PC-9 (cell line): Measurements from ENCODE around the gene TMEM120B. TPM values are rescaled to one million over a fixed set of nuclear protein-coding genes. Genes with fewer than 3 reads are reported as not detected.
A peak's percentile ranks its signal among the peaks of the same experiment; 100 is the strongest.
"Not testable (repeated sequence)": the region's sequence is repeated elsewhere in the genome, so short reads cannot be mapped to it uniquely, and the experiment has no call there.

ENCODE experiments used
- BruUV-seq: library from RNA; stranded (reverse); fragments of 400-500 nt; replicated peaks from 2 replicates; lab custom pipeline; 2021; lab: Mats Ljungman, UMichigan
- CTCF ChIA-PET: fragments of 300-600 bp; sonication (Branson Sonifier 250); formaldehyde crosslinking; loops from one replicate; lab custom pipeline; 2022; ENCODE audit warnings: antibody characterized with exemption; lab: Charles Lee
- POLR2A ChIA-PET: fragments of 300-600 bp; sonication (Branson Sonifier 250); formaldehyde crosslinking; loops from one replicate; lab custom pipeline; 2022; ENCODE audit warnings: antibody characterized with exemption; ENCODE audit not compliant: unreplicated experiment; lab: Charles Lee
- DNase-seq, 2 experiments: peaks; one replicate each; pipeline versions ENCODE4 v3.0.0 to v3.0.0-alpha.2; 2015 to 2022; ENCODE audit warnings: mixed read lengths in 1 of 2
- H2AFZ ChIP-seq: fragments of 200-600 bp; sonication (generic); 2 replicates; pipeline ENCODE4 v1.8.1; 2017; ENCODE audit warnings: antibody characterized with exemption
- H3F3A ChIP-seq: fragments of 200-600 bp; sonication (generic); 2 replicates; pipeline ENCODE4 v1.8.1; 2017; ENCODE audit warnings: antibody characterized with exemption, mild to moderate bottlenecking, low read depth; ENCODE audit not compliant: insufficient read depth
- H3K27ac ChIP-seq: fragments of 200-600 bp; sonication (generic); 2 replicates; pipeline ENCODE4 v1.6.1; 2016; ENCODE audit warnings: mixed run types
- H3K27me3 ChIP-seq: fragments of 200-600 bp; sonication (generic); 2 replicates; pipeline ENCODE4 v1.6.1; 2016; ENCODE audit warnings: low read depth, mixed run types; ENCODE audit not compliant: insufficient read depth
- H3K36me3 ChIP-seq: fragments of 200-600 bp; sonication (generic); 2 replicates; pipeline ENCODE4 v1.6.1; 2016; ENCODE audit warnings: low read depth, mixed run types
- H3K4me1 ChIP-seq: fragments of 200-600 bp; sonication (generic); replicated peaks from 2 replicates; pipeline ENCODE4 v1.6.1; 2016; ENCODE audit warnings: mixed run types; ENCODE audit not compliant: insufficient read depth
- H3K4me2 ChIP-seq: fragments of 200-600 bp; sonication (generic); 2 replicates; pipeline ENCODE4 v1.6.1; 2017; ENCODE audit warnings: mixed run types
- H3K4me3 ChIP-seq: fragments of 200-600 bp; sonication (generic); 2 replicates; pipeline ENCODE4 v1.6.1; 2016; ENCODE audit warnings: mixed run types
- H3K79me2 ChIP-seq: fragments of 200-600 bp; sonication (generic); 2 replicates; pipeline ENCODE4 v1.6.1; 2017; ENCODE audit warnings: low read depth, mixed run types
- H3K9me2 ChIP-seq: fragments of 200-600 bp; sonication (generic); 2 replicates; pipeline ENCODE4 v1.8.1; 2017; ENCODE audit warnings: mild to moderate bottlenecking; ENCODE audit not compliant: insufficient read depth
- H3K9me3 ChIP-seq: fragments of 200-600 bp; sonication (generic); 2 replicates; pipeline ENCODE4 v1.8.1; 2016; ENCODE audit warnings: low read depth; ENCODE audit not compliant: insufficient read depth
- H4K20me1 ChIP-seq: fragments of 200-600 bp; sonication (generic); 2 replicates; pipeline ENCODE4 v1.8.1; 2017; ENCODE audit not compliant: insufficient read depth
- EZH2 ChIP-seq: fragments of 200-600 bp; sonication (generic); IDR thresholded peaks from 2 replicates; pipeline ENCODE4 v1.8.0; 2017; ENCODE audit warnings: antibody characterized with exemption, low read depth
- intact Hi-C: fragments of 100-400 bp; cut with micrococcal nuclease; formaldehyde crosslinking; loops from one replicate; pipeline ENCODE4 v1.10.0; 2022; ENCODE audit not compliant: unreplicated experiment
- total RNA-seq: library from RNA; stranded (reverse); gene quantifications from 2 replicates; pipeline ENCODE4 v1.2.3, GENCODE V29; 2021
- TF ChIP-seq, protein P1 (sequence below): fragments of 200-600 bp; sonication (generic); conservative IDR thresholded peaks from 2 replicates; pipeline ENCODE4 v1.6.1; 2017; ENCODE audit warnings: mixed run types, antibody characterized with exemption, mild to moderate bottlenecking, moderate library complexity

Gene TMEM120B
- total RNA-seq, 1 experiment from 2014 or later = 12.4 TPM

DNA sequence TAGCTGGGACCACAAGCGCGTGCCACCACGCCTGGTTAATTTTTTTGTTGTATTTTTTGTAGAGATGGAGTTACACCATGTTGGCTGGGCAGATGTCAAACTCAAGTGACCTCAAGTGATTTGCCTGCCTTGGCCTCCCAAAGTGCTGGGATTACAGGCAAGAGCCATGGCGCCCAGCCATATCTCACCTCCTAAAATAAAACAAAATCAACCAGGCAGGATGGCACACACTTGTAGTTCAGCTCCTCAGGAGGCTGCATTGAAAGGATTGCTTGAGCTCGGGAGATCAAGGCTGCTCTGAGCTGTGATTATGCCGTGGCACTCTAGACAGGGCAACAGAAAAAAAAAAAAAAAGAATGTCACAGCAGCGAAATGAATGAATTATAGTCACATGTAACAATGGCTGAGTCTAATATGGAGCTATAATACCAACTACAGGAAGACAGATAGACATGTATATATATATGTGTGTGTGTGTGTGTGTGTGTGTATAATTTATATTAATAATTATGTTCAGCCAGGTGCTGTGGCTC lies 19.3 kb upstream of the TMEM120B start:
- DNase-seq = no peak
- Histone ChIP-seq H3K27me3 (no peaks in the 10 kb centered on the region), H3K4me2 (no peak overlapping the region), H2AFZ (no peak overlapping the region), H3K9me3 (no peaks in the 10 kb centered on the region), H3F3A (peaks cover 8% of the 10 kb centered on the region; the same call in 1 of the 2 replicates), H3K36me3 (no peaks in the 10 kb centered on the region), H3K9me2 (no peaks in the 10 kb centered on the region), H4K20me1 (no peaks in the 10 kb centered on the region), H3K27ac (no peak overlapping the region), H3K79me2 (no peaks in the 10 kb centered on the region), H3K4me1 (no peaks in the 10 kb centered on the region), H3K4me3 (no peak overlapping the region)
- TF ChIP-seq EZH2 = no peak
- TF ChIP-seq, protein P1, sequence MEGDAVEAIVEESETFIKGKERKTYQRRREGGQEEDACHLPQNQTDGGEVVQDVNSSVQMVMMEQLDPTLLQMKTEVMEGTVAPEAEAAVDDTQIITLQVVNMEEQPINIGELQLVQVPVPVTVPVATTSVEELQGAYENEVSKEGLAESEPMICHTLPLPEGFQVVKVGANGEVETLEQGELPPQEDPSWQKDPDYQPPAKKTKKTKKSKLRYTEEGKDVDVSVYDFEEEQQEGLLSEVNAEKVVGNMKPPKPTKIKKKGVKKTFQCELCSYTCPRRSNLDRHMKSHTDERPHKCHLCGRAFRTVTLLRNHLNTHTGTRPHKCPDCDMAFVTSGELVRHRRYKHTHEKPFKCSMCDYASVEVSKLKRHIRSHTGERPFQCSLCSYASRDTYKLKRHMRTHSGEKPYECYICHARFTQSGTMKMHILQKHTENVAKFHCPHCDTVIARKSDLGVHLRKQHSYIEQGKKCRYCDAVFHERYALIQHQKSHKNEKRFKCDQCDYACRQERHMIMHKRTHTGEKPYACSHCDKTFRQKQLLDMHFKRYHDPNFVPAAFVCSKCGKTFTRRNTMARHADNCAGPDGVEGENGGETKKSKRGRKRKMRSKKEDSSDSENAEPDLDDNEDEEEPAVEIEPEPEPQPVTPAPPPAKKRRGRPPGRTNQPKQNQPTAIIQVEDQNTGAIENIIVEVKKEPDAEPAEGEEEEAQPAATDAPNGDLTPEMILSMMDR = no peak
- BruUV-seq = no TSS peak
- intact Hi-C loops = no loop called here
- CTCF ChIA-PET = interaction anchor here (0.7 to 1.4 kb wide), 2 partner anchors 17 to 101 kb away, joined by 10 read pairs; no protein-coding TSS in a partner anchor
- POLR2A ChIA-PET = interaction anchor here (0.6 kb wide), 1 partner anchor 112 kb away, joined by 18 read pairs; no protein-coding TSS in a partner anchor

DNA sequence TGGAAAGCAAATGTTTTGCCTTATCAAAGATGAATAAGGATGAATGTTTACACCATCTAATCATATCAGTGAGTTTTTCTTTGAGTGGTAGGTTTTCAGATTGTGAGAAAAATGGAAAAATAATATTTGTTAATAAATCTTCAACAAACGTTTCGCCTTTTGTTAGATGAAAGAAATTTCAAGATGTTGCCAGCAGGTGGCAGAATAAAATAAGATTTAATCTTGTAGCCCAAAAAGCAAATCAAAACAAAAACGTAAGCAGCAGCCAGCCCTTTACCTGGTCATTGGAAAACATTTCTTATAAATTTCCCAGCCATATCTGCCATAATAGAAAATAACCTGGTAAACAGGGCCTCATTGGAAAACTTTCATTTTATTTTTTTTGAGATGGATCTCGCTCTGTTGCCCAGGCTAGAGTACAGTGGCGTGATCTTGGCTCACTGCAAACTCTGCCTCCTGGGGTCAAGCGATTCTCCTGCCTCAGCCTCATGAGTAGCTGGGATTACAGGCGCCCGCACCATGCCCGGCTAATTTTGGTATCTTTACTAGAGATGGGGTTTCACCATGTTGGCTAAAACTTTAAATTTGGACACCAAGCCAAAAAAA lies 15.4 kb upstream of the TMEM120B start:
- H4K20me1 ChIP-seq = no peaks in the 10 kb centered on the region
- H3K79me2 ChIP-seq = no peaks in the 10 kb centered on the region
- H3K4me2 ChIP-seq = no peak overlapping the region
- BruUV-seq = no TSS peak
- no peak overlapping the region for H3K27ac ChIP-seq
- DNase-seq = peak in 1 of 2 experiments; percentile 13
- TF ChIP-seq, protein P1 = peak; percentile 70
- no peak for TF ChIP-seq EZH2
- H3K9me3 ChIP-seq = no peaks in the 10 kb centered on the region
- intact Hi-C loops = loop anchor here (1.0 to 2.0 kb wide), 3 partner anchors 76 to 192 kb away; partner anchors contain the start of gene PSMD9
- H3K4me3 ChIP-seq = no peak overlapping the region
- no peak overlapping the region for H2AFZ ChIP-seq
- no peaks in the 10 kb centered on the region for H3K9me2 ChIP-seq
- H3K4me1 ChIP-seq = no peaks in the 10 kb centered on the region; the same call in 1 of the 2 replicates
- POLR2A ChIA-PET = no interaction called here
- H3K36me3 ChIP-seq = no peaks in the 10 kb centered on the region
- no peaks in the 10 kb centered on the region; the same call in 1 of the 2 replicates for H3F3A ChIP-seq
- H3K27me3 ChIP-seq = no peaks in the 10 kb centered on the region
- CTCF ChIA-PET = interaction anchor here (0.6 kb wide), 1 partner anchor 80 kb away, joined by 3 read pairs; no protein-coding TSS in a partner anchor

DNA sequence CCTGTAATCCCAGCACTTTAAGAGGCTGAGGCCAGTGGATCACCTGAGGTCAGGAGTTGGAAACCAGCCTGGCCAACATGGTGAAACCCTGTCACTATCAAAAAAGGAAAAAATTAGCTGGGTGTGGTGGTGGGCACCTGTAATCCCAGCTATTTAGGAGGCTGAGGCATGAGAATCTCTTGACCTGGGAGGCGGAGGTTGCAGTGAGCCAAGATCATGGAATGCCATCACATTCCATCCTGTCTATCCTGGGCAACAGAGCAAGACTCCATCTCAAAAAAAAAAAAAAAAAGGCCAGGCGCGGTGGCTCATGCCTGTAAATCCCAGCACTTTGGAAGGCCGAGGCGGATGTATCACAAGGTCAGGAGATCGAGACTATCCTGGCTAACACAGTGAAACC lies 14.7 kb upstream of the TMEM120B start:
- intact Hi-C loops = loop anchor here (1.0 to 2.0 kb wide), 3 partner anchors 75 to 191 kb away; partner anchors contain the start of gene PSMD9
- POLR2A ChIA-PET = not testable (repeated sequence)

More for the DNA sequence above, 14.7 kb upstream of the TMEM120B start:
- not testable (repeated sequence) for H3K9me2 ChIP-seq, H3K27me3 ChIP-seq, BruUV-seq, H3K4me2 ChIP-seq, H3K9me3 ChIP-seq, H3F3A ChIP-seq, H3K4me1 ChIP-seq, H4K20me1 ChIP-seq, H3K27ac ChIP-seq, H3K4me3 ChIP-seq, H3K79me2 ChIP-seq, H2AFZ ChIP-seq, DNase-seq, H3K36me3 ChIP-seq
- CTCF ChIA-PET = interaction anchor here (0.6 kb wide), 1 partner anchor 81 kb away, joined by 3 read pairs; no protein-coding TSS in a partner anchor
